GM19452 (cell line): ENCODE data around the gene PAIP1.
A peak's percentile ranks its signal among the peaks of the same experiment; 100 is the strongest.
"Not testable (repeated sequence)": the region's sequence is repeated elsewhere in the genome, so short reads cannot be mapped to it uniquely, and the experiment has no call there.

Source experiments
- ATAC-seq: cut with Tn5 transposase; IDR thresholded peaks from one replicate; pipeline ENCODE4 v1.9.1; 2021; ENCODE audit not compliant: unreplicated experiment

The PAIP1 gene, protein sequence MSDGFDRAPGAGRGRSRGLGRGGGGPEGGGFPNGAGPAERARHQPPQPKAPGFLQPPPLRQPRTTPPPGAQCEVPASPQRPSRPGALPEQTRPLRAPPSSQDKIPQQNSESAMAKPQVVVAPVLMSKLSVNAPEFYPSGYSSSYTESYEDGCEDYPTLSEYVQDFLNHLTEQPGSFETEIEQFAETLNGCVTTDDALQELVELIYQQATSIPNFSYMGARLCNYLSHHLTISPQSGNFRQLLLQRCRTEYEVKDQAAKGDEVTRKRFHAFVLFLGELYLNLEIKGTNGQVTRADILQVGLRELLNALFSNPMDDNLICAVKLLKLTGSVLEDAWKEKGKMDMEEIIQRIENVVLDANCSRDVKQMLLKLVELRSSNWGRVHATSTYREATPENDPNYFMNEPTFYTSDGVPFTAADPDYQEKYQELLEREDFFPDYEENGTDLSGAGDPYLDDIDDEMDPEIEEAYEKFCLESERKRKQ

DNA sequence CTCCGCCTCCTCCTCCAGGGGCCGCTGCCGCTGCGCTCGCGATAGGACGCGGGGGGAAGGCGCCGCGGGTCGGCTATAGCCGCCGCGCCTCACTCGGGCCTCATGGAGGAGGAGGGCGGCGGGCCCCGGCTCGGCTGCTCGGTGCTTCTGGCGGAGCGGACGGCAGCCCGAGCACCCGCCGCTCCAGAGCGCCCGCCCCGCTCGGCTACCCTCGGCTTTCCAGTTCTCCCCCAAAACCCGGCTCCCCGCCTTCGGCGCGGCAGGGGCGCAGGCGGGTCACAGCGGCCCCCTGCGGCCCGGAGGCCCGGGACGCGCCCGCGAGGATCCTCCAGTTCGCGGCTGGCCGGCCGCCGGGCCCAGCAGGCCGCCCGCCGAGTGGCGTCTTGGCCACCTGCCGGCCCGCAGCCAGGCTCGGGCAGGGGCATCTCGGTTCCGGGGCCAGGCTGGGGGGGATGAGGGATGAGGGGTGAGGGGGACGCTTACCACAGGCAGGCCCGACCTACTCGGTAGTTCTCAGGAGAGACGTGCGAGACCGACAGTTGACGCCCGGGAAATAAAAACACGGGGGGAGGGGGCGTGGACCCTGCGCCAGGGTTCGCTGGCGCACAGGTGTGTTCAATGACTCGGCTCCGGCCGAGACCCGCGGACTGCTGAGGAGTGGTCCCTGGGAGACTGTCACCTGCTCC, at the start of gene PAIP1:
Gene PAIP1, minus strand, starts transcription at position 221 of the 686 bp plus-strand sequence. CDS start 231 bp downstream, outside the sequence.
- ATAC-seq = peak; percentile 95

DNA sequence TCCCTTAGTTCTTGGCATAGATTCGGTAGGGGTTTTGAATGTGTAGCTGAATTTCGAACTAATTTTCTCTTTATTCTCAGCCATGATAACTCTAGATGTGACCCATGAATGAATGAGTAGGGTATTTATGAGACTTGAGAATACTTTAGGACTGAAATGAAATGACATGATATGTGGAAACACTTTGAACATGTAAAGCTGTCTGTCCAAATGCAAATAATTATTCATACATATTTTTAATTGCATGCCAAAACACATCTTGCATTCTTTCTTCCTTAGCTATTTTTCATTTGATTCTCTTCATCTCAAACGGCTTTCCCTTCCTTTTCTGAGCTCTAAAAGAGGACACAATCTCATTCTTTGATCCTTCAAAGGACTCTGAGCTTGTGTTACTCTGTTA, 49.5 kb upstream of the PAIP1 start:
- ATAC-seq = no peak

DNA sequence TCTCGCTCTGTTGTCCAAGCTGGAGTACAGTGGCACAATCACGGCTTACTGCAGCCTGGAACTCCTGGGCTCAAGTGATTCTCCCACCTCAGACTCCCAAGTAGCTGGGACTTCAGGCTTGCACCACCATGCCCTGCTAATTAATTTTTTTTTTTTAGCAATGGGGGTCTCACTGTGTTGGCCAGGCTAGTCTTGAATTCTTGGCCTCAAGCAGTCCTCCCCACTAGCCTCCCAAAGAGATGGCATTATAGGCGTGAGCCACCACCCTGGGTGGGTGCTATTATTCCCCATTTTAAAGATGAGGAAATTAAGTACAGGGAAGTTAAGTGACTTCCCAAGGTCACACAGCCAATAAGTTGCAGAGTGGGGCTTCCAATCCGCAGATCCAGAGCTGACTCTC, 47.8 kb upstream of the PAIP1 start:
- no peak for ATAC-seq

DNA sequence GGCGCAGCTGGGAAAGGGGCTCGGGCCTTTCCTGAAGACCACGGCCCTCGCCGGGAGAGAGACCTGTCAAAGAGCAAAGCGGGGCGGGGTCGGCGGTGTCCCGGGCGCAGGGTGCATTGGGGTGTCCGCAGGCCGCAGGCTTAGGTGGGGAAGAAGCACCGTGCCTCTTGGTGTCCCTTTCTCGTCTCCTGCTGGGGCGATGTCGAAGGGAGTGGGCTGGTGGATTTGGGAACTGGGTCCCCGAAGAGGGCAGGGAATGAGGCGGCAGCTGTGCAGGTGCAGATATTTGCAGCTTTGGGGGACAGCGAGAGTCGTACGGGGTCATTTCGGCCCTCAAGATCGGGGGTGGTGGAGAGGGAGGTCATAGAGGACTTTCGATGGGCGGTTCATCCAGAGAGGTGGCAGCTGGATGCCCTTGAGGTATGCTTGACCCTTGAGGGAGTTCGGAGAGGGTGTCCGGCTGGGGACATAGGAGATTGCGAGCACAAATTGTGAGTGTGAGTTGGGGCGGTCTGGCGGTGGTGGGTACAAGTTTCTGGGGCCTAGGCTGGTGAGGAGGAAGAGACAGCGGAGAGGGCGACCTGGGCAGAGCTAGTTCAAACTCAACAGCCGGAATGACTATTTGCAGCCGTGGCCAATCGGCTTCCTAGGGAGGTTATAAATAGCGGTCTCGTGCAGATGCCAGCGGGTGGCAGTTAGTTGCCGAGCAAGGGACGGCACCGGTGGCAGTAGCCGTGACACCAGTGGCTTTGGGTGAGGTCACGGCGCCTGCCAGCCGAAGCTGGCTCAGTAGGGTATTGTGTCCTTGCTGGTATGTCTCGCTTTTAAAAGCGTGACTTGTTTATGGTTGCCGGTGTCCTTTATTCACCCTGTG, 46.7 kb upstream of the PAIP1 start:
- ATAC-seq = peak; percentile 42

DNA sequence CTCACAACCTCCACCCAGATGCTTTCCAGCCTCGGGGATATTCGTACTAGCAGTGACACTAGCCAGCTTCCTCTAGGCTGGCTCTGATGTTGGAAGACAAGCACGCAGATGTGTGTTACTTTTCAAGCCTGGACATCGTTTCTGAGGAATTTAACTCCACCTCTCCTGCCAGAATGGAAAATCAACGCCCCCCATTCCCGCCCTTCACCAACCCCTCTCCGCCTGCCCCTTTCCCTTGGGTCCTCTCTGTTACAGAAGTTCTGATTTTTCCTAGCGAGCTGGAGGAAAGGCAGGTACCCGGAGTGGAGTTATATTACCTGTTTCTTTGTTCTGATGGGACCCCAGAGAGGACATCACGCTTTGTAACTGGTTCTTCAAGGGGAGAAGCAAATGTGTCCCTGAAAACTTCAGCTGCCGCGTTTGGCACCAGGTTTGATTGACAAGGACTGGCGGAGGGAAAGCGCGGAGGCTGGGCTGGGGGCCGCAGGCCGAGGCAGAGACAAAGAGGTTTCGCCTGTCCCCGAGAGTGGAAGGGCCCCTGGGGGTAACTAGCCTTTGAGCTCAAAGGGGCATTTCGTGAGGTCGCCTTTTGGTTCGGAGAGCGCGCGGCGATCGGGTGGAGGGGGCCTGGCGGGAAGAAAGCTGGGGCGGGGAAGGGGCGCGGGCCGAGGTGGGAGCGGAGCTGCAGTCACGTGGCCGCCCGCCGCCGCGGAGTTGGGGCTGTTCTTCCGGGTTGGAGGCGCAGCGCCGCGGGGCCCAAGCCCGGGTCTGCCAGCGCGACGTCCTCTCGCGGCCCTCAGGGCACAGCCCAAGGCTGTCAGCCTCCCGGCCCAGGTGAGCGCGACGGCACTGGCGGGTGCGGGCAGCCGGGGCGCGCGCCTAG, 45.8 kb upstream of the PAIP1 start, which contains the start of gene NNT:
Gene NNT, plus strand, starts transcription at position 720 of the 883 bp plus-strand sequence. CDS start 6,016 bp downstream, outside the sequence.
- ATAC-seq = peak; percentile 78

DNA sequence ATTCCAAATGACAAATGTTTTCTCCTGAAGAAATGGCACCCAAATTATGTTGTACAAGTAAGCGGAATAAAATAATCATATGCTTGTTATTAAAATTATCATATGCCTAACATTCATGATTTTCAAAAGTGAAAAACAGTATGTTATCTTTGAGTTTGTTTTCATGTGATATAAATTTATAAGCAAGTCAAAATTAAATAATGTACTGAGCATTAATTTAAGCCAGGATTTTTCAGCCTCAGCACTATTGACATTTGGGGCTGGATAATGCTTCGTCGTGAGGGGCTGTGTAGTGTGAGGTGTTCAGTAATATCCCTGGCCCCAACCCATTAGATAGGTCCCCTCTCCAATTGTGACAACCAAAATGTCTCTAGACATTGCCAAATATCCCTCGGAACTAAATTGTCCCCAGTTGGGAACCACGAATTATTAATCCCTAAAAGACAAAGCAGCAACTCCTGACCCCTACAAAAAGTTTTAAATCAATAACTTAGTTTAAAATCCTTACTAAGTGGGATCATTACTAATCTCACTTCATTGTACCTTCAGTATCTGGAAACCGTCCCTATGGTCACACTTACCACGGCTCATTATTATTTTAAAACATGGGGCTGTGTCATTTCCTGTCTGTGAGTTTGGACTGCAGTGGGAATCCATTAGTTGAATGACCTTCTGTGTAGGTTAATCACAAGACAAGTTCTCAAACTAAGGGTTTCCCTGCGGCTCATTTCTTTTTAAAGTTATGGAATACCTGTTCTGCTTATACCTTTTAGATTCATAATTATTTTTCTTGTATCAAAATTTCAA, 44.8 kb upstream of the PAIP1 start:
- peak; percentile 32 for ATAC-seq

DNA sequence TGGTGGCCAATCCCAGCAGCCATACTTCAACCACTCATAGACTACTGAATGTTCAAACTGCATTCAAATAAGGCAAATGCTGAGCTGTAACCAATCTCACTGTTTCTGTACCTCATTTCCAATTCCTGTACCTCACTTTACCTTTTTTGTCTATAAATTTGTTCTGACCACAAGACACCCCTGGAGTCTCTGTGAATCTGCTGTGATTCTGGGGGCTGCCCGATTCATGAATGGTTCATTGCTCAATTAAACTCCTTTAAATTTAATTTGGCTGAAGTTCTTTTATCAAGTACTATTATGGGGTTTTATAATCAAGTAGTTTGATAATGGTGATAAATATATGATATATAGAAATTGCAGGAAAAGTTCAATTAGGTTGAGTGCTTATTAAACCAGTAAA, 42.0 kb upstream of the PAIP1 start:
- ATAC-seq = not testable (repeated sequence)

DNA sequence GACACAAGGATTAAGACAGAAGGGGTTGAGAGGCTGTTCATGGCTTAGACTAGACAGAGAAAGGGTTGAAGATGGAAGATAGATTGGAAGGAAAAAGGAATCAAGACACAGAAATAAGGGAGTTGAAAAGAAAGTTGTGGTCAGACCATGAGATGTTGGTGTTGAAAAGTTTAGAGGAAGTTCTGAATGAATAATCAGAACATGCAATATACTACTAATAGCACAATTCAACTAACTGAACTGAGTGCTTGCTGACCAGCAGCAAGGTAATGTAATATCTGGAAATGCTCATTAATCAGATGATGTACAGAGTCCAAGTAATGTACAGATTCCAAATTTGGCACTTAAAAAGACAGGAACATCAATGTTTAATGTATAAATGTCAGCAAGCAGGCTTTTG, 35.5 kb upstream of the PAIP1 start:
- ATAC-seq = no peak

DNA sequence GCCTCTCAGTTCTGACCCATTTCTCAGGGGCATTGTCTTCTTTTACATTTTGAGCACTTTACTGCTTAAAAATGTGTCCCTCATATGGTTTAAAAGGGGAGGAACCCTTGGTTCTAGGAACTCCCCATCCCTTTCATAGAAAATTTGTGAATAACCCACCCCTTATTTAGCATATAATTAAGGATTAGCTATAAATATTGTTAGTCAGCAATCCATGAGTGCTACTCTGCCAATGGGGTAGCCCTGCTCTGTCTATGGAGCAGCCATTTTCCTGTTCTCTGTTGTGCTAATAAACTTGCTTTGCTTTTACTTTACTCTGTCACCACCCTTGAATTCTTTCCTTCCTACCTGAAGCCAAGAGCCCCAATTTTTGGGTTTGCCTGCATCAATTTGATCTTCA, 33.8 kb upstream of the PAIP1 start:
- ATAC-seq = no peak

DNA sequence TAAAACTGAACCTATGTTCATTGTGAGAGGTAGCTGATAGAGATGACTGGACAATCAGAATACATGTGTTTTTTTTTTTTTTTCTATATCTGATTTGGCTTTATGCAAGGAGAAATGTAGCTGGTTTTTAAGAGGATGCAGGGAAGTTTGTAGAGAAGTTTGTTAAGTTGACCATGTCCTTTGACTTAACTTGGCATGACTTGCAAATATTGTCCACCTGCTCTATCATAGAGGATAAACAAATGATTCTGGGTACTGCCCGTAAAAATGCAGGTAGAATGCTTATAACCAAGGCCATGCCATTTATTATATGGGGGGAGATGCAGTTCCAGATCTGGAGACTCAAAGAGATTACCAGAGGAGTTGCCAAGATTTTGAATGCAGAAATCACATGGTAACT, 32.4 kb upstream of the PAIP1 start:
- ATAC-seq = no peak

DNA sequence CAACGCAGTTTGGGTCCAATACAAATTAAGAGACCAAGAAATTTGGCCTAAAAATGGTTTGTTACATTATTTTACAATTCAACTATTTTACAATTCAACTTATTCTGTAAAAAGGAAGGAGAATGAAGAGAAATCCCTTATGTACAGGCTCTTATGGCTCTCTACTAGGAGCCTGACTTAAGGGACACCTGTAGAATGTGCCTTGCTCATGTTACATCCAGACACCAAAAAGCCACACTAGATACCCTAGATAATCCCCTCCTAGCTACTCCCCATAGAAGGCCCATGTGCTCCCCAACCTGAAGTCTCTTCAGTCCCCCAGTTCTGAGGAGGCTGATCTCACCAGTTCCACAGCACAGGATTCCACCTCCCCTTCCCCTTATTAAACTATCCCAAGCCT, 32.0 kb upstream of the PAIP1 start:
- ATAC-seq = no peak

DNA sequence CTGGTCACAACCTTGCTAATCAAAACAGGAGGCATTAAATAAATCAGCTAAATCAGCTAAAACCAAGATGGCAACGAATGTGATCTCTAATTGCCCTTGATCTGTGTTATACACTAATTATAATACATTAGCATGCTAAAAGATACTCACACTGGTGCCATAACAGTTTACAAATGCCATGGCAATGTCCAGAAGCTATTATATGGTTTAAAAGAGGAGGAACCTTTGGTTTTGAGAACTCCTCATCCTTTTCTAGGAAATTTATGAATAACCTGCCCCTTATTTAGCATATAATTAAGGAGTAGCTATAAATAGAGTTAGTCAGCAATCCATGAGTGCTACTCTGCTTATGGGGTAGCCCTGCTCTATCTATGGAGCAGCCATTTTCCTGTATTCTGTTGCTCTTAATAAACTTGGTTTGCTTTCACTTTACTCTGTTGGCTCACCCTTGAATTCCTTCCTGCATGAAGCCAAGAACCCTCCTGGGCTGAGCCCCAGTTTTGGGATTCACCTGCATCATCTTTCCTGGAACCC, 27.4 kb upstream of the PAIP1 start:
- ATAC-seq = no peak

DNA sequence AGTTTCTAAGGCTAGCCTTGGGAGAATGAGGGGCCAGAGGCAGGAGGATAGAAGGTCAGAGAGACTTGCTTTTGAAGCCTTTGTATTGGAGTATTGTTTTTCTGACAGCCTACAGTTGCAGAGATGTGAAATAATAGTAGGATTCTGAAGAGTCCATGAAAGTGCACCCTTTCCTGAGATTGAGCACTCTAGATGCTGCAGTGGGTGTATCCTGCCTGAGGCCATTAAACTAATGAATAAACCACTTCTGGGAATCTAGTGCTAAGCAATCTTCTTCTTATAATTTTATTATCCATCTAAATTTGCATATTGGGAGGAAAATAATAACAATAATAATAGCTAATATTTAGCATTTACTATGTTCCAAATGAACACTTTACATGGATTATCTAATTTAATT, 26.8 kb upstream of the PAIP1 start:
- no peak for ATAC-seq

DNA sequence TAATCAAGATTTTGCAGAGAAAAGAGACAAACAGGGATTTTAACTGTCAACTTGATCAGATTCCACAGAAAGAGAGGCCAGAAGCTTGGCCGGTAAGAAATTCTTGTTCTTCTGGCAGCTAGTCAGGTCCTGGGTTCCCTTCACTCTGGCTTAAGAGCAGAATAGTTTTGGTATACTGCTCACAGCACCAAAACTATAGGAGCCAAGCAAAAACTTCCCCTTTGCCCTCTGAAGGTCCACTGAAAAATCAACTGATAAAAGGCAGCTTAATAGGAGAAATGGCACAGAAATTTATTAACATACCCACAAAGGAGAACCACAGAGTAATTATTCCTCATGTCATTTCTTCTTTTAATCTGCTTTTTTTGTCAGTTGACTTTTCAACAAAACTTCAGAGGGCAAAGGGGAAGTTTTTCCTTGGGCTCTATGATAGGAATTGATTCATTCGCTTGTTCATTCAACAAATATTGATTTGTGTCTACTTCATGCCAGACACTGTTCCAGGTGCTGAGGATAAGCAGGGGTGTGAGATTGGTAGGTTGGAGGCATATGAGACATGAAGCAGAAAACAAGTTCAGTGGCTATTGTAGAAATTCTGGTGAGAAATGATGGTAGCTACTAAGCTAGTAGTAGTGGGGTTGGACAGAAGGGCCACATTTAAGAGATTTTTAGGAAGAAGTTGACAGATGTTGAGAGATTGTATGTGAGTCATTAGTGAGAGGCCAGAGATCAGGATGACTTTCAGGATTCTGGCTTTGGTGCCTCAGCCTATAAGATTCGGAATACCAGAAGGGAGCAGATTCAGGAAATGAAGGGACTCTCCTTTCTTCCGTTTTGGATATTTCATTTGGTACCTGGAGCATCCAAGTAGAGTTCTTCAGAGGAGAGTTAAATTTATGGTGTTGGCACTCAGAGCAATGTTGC, 25.5 kb upstream of the PAIP1 start:
- no peak for ATAC-seq

DNA sequence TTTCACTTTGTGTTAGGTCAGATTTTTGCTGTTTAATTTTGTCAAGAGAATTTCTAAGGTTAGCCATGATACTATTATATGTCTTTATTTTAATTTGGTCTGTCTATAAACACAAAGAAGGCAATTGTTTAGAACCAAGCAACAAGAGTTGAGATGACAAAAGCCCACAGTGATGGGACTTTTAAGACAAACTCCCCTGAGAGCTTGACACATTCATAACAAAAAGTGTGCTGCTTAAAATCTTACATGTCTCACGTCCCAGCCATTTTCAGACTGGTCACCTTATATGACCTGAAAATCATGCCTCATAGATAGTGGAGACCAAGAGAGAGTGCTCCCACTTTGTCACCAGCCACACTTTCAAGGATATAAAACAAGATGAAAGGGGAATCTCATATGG, 24.5 kb upstream of the PAIP1 start:
- ATAC-seq = no peak

DNA sequence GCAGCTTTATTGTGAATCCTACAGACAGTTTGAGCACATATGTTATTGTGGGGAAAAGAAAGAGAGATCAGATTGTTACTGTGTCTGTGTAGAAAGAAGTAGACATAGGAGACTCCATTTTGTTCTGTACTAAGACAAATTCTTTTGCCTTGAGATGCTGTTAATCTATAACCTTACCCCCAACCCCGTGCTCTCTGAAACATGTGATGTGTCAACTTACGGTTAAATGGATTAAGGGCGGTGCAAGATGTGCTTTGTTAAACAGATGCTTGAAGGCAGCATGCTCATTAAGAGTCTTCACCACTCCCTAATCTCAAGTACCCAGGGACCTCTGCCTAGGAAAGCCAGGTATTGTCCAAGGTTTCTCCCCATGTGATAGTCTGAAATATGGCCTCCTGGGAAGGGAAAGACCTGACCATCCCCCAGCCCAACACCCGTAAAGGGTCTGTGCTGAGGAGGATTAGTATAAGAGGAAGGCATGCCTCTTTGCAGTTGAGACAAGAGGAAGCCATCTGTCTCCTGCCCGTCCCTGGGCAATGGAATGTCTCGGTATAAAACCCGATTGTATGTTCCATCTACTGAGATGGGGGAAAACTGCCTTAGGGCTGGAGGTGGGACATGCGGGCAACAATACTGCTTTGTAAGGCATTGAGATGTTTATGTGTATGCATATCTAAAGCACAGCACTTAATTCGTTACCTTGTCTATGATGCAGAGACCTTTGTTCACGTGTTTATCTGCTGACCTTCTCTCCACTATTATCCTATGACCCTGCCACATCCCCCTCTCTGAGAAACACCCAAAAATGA, 23.7 kb upstream of the PAIP1 start:
- not testable (repeated sequence) for ATAC-seq

DNA sequence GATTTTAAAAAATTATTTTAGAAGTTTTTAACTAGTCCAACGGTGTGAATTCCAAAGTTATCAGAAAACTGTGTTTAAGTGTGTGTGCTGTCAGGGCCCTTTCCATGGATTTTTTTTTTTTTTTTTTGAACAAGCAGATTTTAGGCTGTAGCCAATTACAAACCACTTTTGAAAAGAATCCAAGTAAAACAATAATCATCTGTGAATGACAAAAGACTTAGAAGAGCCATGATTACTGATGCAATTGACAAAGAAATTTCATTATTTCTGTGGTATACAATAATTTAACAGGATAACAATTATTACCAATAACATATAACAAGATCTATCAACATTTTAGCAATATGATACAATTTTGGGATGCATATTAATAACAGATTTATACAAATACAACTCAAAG, 16.2 kb upstream of the PAIP1 start:
- ATAC-seq = no peak
